ENCODE results near the gene TATDN3. TPM values are rescaled to one million over a fixed set of nuclear protein-coding genes. Genes with fewer than 3 reads are reported as not detected.

TATDN3 gene
- total and polyA plus RNA-seq, 2 of the 4 experiments (the other 2 are of a cell fraction), result 4.9 to 12.0 TPM

DNA sequence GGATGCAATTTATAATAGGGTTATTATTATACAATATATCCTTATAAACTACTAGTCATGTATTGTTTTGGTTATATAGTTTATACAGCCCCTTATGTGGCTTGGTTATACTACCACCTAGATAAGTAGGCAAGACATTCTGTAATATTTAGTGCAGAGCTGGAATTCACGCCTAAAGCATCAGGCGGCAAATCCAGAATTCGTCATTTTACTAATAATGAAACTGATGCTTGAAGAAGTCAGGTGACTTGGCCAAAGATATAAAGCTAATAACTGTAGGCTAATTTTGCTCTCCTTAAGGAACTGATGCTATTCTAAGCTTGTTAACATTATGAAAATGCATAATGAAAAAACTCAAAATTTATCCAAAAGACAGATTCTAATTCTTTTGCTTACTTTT is 10.9 kb upstream of the TATDN3 start:
- Histone ChIP-seq H4K20me1 (ENCODE audit: insufficient read depth, low read length) (no peaks in the 10 kb centered on the region), H4K5ac (ENCODE audit: low read depth, low read length) (no peak overlapping the region), H3K9ac (ENCODE audit: low read depth, low read length) (no peak overlapping the region), H3K9me3 (ENCODE audit: control insufficient read depth, insufficient read depth, low read length) (no peaks in the 10 kb centered on the region), H2BK20ac (ENCODE audit: low read depth, low read length) (no peak overlapping the region), H3K23ac (ENCODE audit: low read depth, low read length) (no peak overlapping the region), H4K8ac (ENCODE audit: low read depth in 2 of 2, low read length in 2 of 2) (no peak overlapping the region), H3K4me2 (ENCODE audit: low read depth, low read length) (no peak overlapping the region), H2AK9ac (replicated peaks; ENCODE audit: low read depth, low read length, poor library complexity) (no peak overlapping the region), H2BK5ac (ENCODE audit: low read depth, low read length, poor library complexity, severe bottlenecking) (no peak overlapping the region), H2BK15ac (ENCODE audit: low read depth, low read length) (no peak overlapping the region), H3K27ac (ENCODE audit: insufficient read depth, low read length) (no peak overlapping the region), H3K4me3 (ENCODE audit: insufficient read depth, low read depth, low read length) (no peak overlapping the region), H3K27me3 (ENCODE audit: control insufficient read depth, insufficient read depth, low read length) (no peaks in the 10 kb centered on the region), H4K91ac (ENCODE audit: insufficient read depth, low read depth, low read length) (no peak overlapping the region), H3K4me1 (ENCODE audit: control insufficient read depth, insufficient read depth, low read length) (0 out of 2 replicates have a peak, but pooled peaks cover 2% of the 10 kb centered on the region), H2AK5ac (ENCODE audit: low read depth, low read length) (no peak overlapping the region), H2AFZ (replicated peaks; ENCODE audit: low read length, poor library complexity) (no peak overlapping the region), H3K36me3 (ENCODE audit: control insufficient read depth, insufficient read depth, low read length) (peaks cover 2% of the 10 kb centered on the region; the same call in 1 of the 2 replicates), H3K56ac (ENCODE audit: extremely low read depth, insufficient read depth, low read length) (no peak overlapping the region), H3K18ac (ENCODE audit: low read depth, low read length) (no peak overlapping the region), H3K9me1 (ENCODE audit: insufficient read depth, low read length) (no peaks in the 10 kb centered on the region), H3K4ac (ENCODE audit: low read depth, low read length) (no peak overlapping the region), H3K14ac (replicated peaks; ENCODE audit: low read depth, low read length) (no peak overlapping the region), H2BK120ac (ENCODE audit: low read depth, low read length) (no peak overlapping the region), H3K79me1 (ENCODE audit: low read depth in 1 of 2, low read length in 2 of 2) (peaks cover 3 to 8% of the 10 kb centered on the region in 2 experiments; a peak in 2 of 4 replicates)
- WGBS, 2 experiments (ENCODE audit: extremely low coverage in 2 of 2, insufficient read length in 1 of 2), result 94% methylated on average over 3 of the region's 3 CpGs; no CpG with 5 or more reads in 1 of the 2 experiments
- DNase-seq (no peak), ATAC-seq (ENCODE audit: low read depth) (no peak)
- BruUV-seq (replicated peaks), result no TSS peak
- CTCF ChIA-PET, result interaction anchor here (1.5 kb wide), 2 partner anchors 31 to 325 kb away, joined by 5 to 6 read pairs; no protein-coding TSS in a partner anchor
- dilution Hi-C loops (cut with HindIII; ENCODE audit: low sequenced_read_pairs, unreplicated experiment) (no loop called here), intact Hi-C loops (cut with micrococcal nuclease) (loop anchor here (10.0 kb wide), 1 partner anchor 716 kb away; no protein-coding TSS in a partner anchor), in situ Hi-C loops (cut with MboI; ENCODE audit: low sequenced_read_pairs) (loop anchor here (10.0 kb wide), 1 partner anchor 116 kb away; no protein-coding TSS in a partner anchor)
- TF ChIP-seq, protein P1, sequence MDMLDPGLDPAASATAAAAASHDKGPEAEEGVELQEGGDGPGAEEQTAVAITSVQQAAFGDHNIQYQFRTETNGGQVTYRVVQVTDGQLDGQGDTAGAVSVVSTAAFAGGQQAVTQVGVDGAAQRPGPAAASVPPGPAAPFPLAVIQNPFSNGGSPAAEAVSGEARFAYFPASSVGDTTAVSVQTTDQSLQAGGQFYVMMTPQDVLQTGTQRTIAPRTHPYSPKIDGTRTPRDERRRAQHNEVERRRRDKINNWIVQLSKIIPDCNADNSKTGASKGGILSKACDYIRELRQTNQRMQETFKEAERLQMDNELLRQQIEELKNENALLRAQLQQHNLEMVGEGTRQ (IDR thresholded peaks at IDR 0.05; ENCODE audit: low read depth, low read length), result no peak
- TF ChIP-seq MXI1 (IDR thresholded peaks at IDR 0.05; ENCODE audit: borderline replicate concordance, low read depth, low read length), result no peak
- TF ChIP-seq BHLHE40 (IDR thresholded peaks at IDR 0.05; ENCODE audit: low read depth, low read length), result no peak
- no peak for TF ChIP-seq RAD21 (IDR thresholded peaks at IDR 0.05; ENCODE audit: low read length)
- TF ChIP-seq NFE2L2 (IDR thresholded peaks at IDR 0.05; ENCODE audit: low read depth, low read length), result no peak
- POLR2A ChIA-PET (ENCODE audit: unreplicated experiment), result no interaction called here

Measured in IMR-90 (cell line).